IMR-90 (cell line): ENCODE results near the gene ZMYM4. TPM values are rescaled to one million over a fixed set of nuclear protein-coding genes. Genes with fewer than 3 reads are reported as not detected.

Experiments used
- ATAC-seq: fragments of 200-7000 bp; cut with Tn5 transposase; 2 replicates; pipeline ENCODE4 v1.9.1; 2020; ENCODE audit warnings: low read depth, mild to moderate bottlenecking, moderate library complexity
- Bru-seq: library from RNA; stranded (reverse); fragments of 400-500 nt; gene quantifications from one replicate; lab custom pipeline; 2021; lab: Mats Ljungman, UMichigan
- BruChase-seq, 2 experiments: library from RNA; stranded (reverse); fragments of 400-500 nt; gene quantifications; one replicate each; lab custom pipeline; 2021; lab: Mats Ljungman, UMichigan
- BruUV-seq: library from RNA; stranded (reverse); fragments of 400-500 nt; replicated peaks from 2 replicates; lab custom pipeline; 2021; lab: Mats Ljungman, UMichigan
- CTCF ChIA-PET: fragments of 300-600 bp; formaldehyde crosslinking; extraction: SDS; loops from one replicate; lab custom pipeline; 2021; ENCODE audit warnings: antibody characterized with exemption; lab: Yijun Ruan, JAX
- POLR2A ChIA-PET: fragments of 300-600 bp; sonication (Branson Sonifier 250); formaldehyde crosslinking; loops from one replicate; lab custom pipeline; 2022; ENCODE audit warnings: antibody characterized with exemption; ENCODE audit not compliant: unreplicated experiment; lab: Charles Lee
- DNase-seq: peaks from one replicate; pipeline ENCODE4 v3.0.0; 2013
- H2AFZ ChIP-seq: replicated peaks from 2 replicates; pipeline ENCODE3; 2013; ENCODE audit warnings: low read length, mild to moderate bottlenecking; ENCODE audit not compliant: poor library complexity
- H2AK5ac ChIP-seq: 2 replicates; pipeline ENCODE4 v1.6.1; 2013; ENCODE audit warnings: low read depth, low read length, inconsistent platforms
- H2AK9ac ChIP-seq: replicated peaks from 2 replicates; pipeline ENCODE3; 2013; ENCODE audit warnings: mild to moderate bottlenecking, low read depth, low read length, moderate library complexity; ENCODE audit not compliant: poor library complexity
- H2BK120ac ChIP-seq: 2 replicates; pipeline ENCODE4 v1.6.1; 2013; ENCODE audit warnings: low read depth, low read length, inconsistent platforms
- H2BK15ac ChIP-seq: 3 replicates; pipeline ENCODE4 v1.6.1; 2013; ENCODE audit warnings: low read depth, low read length, inconsistent platforms
- H2BK20ac ChIP-seq: 2 replicates; pipeline ENCODE4 v1.6.1; 2013; ENCODE audit warnings: low read depth, mild to moderate bottlenecking, inconsistent platforms, low read length, moderate library complexity
- H2BK5ac ChIP-seq: 2 replicates; pipeline ENCODE4 v1.6.1; 2013; ENCODE audit warnings: mild to moderate bottlenecking, low read depth, low read length, inconsistent platforms; ENCODE audit not compliant: poor library complexity, severe bottlenecking
- H3K14ac ChIP-seq: replicated peaks from 2 replicates; pipeline ENCODE4 v1.6.1; 2013; ENCODE audit warnings: low read depth, low read length, inconsistent platforms
- H3K18ac ChIP-seq: 2 replicates; pipeline ENCODE4 v1.6.1; 2013; ENCODE audit warnings: low read depth, low read length, control low read depth
- H3K23ac ChIP-seq: 2 replicates; pipeline ENCODE4 v1.6.1; 2013; ENCODE audit warnings: low read depth, low read length, inconsistent platforms
- H3K27ac ChIP-seq: 2 replicates; pipeline ENCODE4 v1.5.1; 2013; ENCODE audit warnings: mild to moderate bottlenecking, control low read depth, low read length; ENCODE audit not compliant: insufficient read depth
- H3K27me3 ChIP-seq: 2 replicates; pipeline ENCODE4 v1.6.1; 2013; ENCODE audit warnings: low read length; ENCODE audit not compliant: control insufficient read depth, insufficient read depth
- H3K36me3 ChIP-seq: 2 replicates; pipeline ENCODE4 v1.6.1; 2013; ENCODE audit warnings: low read length, mixed read lengths; ENCODE audit not compliant: control insufficient read depth, insufficient read depth
- H3K4ac ChIP-seq: 2 replicates; pipeline ENCODE4 v1.6.1; 2013; ENCODE audit warnings: low read depth, low read length, inconsistent platforms
- H3K4me1 ChIP-seq: 2 replicates; pipeline ENCODE4 v1.6.1; 2013; ENCODE audit warnings: low read length, mixed read lengths; ENCODE audit not compliant: control insufficient read depth, insufficient read depth
- H3K4me2 ChIP-seq: 2 replicates; pipeline ENCODE4 v1.6.1; 2013; ENCODE audit warnings: low read depth, mild to moderate bottlenecking, control low read depth, low read length, moderate library complexity
- H3K4me3 ChIP-seq: 2 replicates; pipeline ENCODE4 v1.5.1; 2013; ENCODE audit warnings: low read depth, mild to moderate bottlenecking, control low read depth, low read length, moderate library complexity; ENCODE audit not compliant: insufficient read depth
- H3K56ac ChIP-seq: 2 replicates; pipeline ENCODE4 v1.6.1; 2013; ENCODE audit warnings: low read length, inconsistent platforms; ENCODE audit not compliant: insufficient read depth; ENCODE audit errors: extremely low read depth
- H3K79me1 ChIP-seq, 2 experiments: 2 replicates each; pipeline ENCODE4 v1.6.1; 2013; ENCODE audit warnings: low read length in 2 of 2, inconsistent platforms in 1 of 2, low read depth in 1 of 2
- H3K9ac ChIP-seq: 2 replicates; pipeline ENCODE4 v1.6.1; 2013; ENCODE audit warnings: low read depth, low read length, control low read depth
- H3K9me1 ChIP-seq: 2 replicates; pipeline ENCODE4 v1.6.1; 2013; ENCODE audit warnings: low read length, inconsistent platforms; ENCODE audit not compliant: insufficient read depth
- H3K9me3 ChIP-seq: 2 replicates; pipeline ENCODE4 v1.6.1; 2013; ENCODE audit warnings: low read length; ENCODE audit not compliant: control insufficient read depth, insufficient read depth
- H4K20me1 ChIP-seq: 2 replicates; pipeline ENCODE4 v1.6.1; 2013; ENCODE audit warnings: low read length, inconsistent platforms; ENCODE audit not compliant: insufficient read depth
- H4K5ac ChIP-seq: 2 replicates; pipeline ENCODE4 v1.6.1; 2013; ENCODE audit warnings: mild to moderate bottlenecking, low read depth, low read length, control low read depth
- H4K8ac ChIP-seq, 2 experiments: 2 replicates each; pipeline ENCODE4 v1.6.1; 2013; ENCODE audit warnings: low read depth in 2 of 2, low read length in 2 of 2, control low read depth in 1 of 2, inconsistent platforms in 1 of 2
- H4K91ac ChIP-seq: 2 replicates; pipeline ENCODE4 v1.6.1; 2013; ENCODE audit warnings: low read depth, low read length, inconsistent platforms; ENCODE audit not compliant: insufficient read depth
- BHLHE40 ChIP-seq: fragments of 150-350 bp; IDR thresholded peaks from 2 replicates; pipeline ENCODE4 v1.6.1; 2016; ENCODE audit warnings: mild to moderate bottlenecking, low read depth, low read length
- CTCF ChIP-seq: conservative IDR thresholded peaks from 2 replicates; pipeline ENCODE4 v1.5.1; 2012; ENCODE audit warnings: mild to moderate bottlenecking, low read depth, low read length, improper control_type of control experiment
- FOS ChIP-seq: fragments of 150-350 bp; IDR thresholded peaks from 2 replicates; pipeline ENCODE4 v1.6.1; 2016; ENCODE audit warnings: low read depth, low read length
- MAFK ChIP-seq: IDR thresholded peaks from 2 replicates; pipeline ENCODE4 v1.6.1; 2012; ENCODE audit warnings: low read depth, low read length, improper control_type of control experiment
- MAZ ChIP-seq: IDR thresholded peaks from 2 replicates; pipeline ENCODE4 v1.6.1; 2012; ENCODE audit warnings: low read depth, mild to moderate bottlenecking, low read length, improper control_type of control experiment, moderate library complexity, borderline replicate concordance
- POLR2A ChIP-seq: IDR thresholded peaks from 2 replicates; pipeline ENCODE4 v1.6.1; 2012; ENCODE audit warnings: mild to moderate bottlenecking, low read depth, low read length
- SMC3 ChIP-seq: fragments of 150-350 bp; IDR thresholded peaks from 2 replicates; pipeline ENCODE4 v1.6.1; 2016; ENCODE audit warnings: low read depth, mild to moderate bottlenecking, antibody characterized with exemption, low read length, moderate library complexity
- WGBS, 2 experiments: methylation state at CpG; one replicate each; pipeline versions ENCODE4 v1.1.5 to v1.1.7; 2013; ENCODE audit warnings: missing lambda C conversion rate in 2 of 2; ENCODE audit not compliant: insufficient read length in 1 of 2; ENCODE audit errors: extremely low coverage in 2 of 2; 5-methylcytosine and 5-hydroxymethylcytosine counted together
- dilution Hi-C: fragments of 300-500 bp; cut with HindIII; formaldehyde crosslinking; loops from one replicate; pipeline ENCODE4 v1.14.3; 2018; ENCODE audit warnings: low sequenced_read_pairs; ENCODE audit not compliant: unreplicated experiment
- in situ Hi-C: fragments of 300-500 bp; cut with MboI; formaldehyde crosslinking; loops from 3 replicates; pipeline ENCODE4 v1.14.3; 2019; ENCODE audit warnings: low sequenced_read_pairs, inconsistent platforms, mixed read lengths
- intact Hi-C: fragments of 100-400 bp; cut with micrococcal nuclease; formaldehyde crosslinking; loops from 2 replicates; pipeline ENCODE4 v1.10.0; 2022
- long read RNA-seq: library from polyadenylated mRNA; unstranded; transcript quantifications from one replicate; pipeline ENCODE4 v2.0.0, GENCODE V29; 2021; ENCODE audit not compliant: unreplicated experiment
- polyA plus RNA-seq, 3 experiments: library from polyadenylated mRNA; depleted of rRNA; stranded (reverse); fragments of >200 nt; gene quantifications; 2 replicates each; pipeline ENCODE4 v1.2.3, GENCODE V29; 2012; ENCODE audit warnings: low replicate concordance in 1 of 3
- total RNA-seq: library from RNA; depleted of rRNA; stranded (reverse); fragments of >200 nt; gene quantifications from 2 replicates; pipeline ENCODE4 v1.2.3, GENCODE V29; 2012; rRNA removed

ZMYM4 gene
- total RNA-seq (53.8 and 56.9 TPM in 2 replicates), polyA plus RNA-seq (2012; rRNA removed) (11.2 and 14.7 TPM in 2 replicates), Bru-seq, nascent RNA (percentile 90 among the genes with signal in this experiment), BruChase-seq, experiment 1, labeled RNA remaining after a 6-hour chase (percentile 93 among the genes with signal in this experiment), BruChase-seq, experiment 2, labeled RNA remaining after a 2-hour chase (percentile 92 among the genes with signal in this experiment)
- polyA plus RNA-seq (2012; cell fraction: cytosol; rRNA removed), result 2.5 and 4.2 TPM in 2 replicates
- 2.4 and 27.3 TPM in 2 replicates for polyA plus RNA-seq (2012; cell fraction: nucleus; rRNA removed; ENCODE audit: low replicate concordance)
- long read RNA-seq, partial matches to known transcripts, result 21 of 29 reads
- long read RNA-seq, other reads (novel, unspliced or antisense), result 8 of 29 reads

GRCh38 chr1:35268282-35269200, at the start of gene ZMYM4:
ZMYM4 (plus strand) TSS chr1:35268709; CDS start chr1:35269047, 338 bp downstream.
- 0% methylated on average over 16 of the region's 65 CpGs; no CpG with 5 or more reads in 1 of the 2 experiments for WGBS, 2 experiments
- POLR2A ChIA-PET, result interaction anchor here (0.5 kb wide), 1 partner anchor 125 kb away, joined by 5 read pairs; no protein-coding TSS in a partner anchor
- H4K8ac ChIP-seq, result peak within 1 kb of the TSS; percentile 91 to 100
- intact Hi-C loops (no loop called here), in situ Hi-C loops (no loop called here), dilution Hi-C loops (no loop called here)
- peak within 1 kb of the TSS; percentile 84 for H3K4me3 ChIP-seq
- CTCF ChIA-PET, result no interaction called here
- peak within 1 kb of the TSS; percentile 83 for H4K91ac ChIP-seq
- H2AK5ac ChIP-seq, result peak within 1 kb of the TSS; percentile 68
- H4K5ac ChIP-seq, result peak within 1 kb of the TSS; percentile 99
- H4K20me1 ChIP-seq, result peaks cover 10% of the 10 kb centered on the region; the same call in 1 of the 2 replicates
- H3K9me1 ChIP-seq, result no peaks in the 10 kb centered on the region
- H2BK120ac ChIP-seq, result peak within 1 kb of the TSS; percentile 36
- no peak for TF ChIP-seq FOS
- peak; percentile 87; the same call in 1 of the 2 replicates for TF ChIP-seq MAZ
- TF ChIP-seq POLR2A, result peak; percentile 77
- TF ChIP-seq BHLHE40, result 0 out of 2 replicates have a peak, but pooled peaks have one; percentile 35
- no peak for TF ChIP-seq MAFK
- TF ChIP-seq SMC3, result no peak
- peak; percentile 8; the same call in 1 of the 2 replicates for TF ChIP-seq CTCF
- H2BK5ac ChIP-seq, result peak within 1 kb of the TSS; percentile 79
- peak; percentile 95 for ATAC-seq
- H3K56ac ChIP-seq, result peak within 1 kb of the TSS; percentile 81; the same call in 1 of the 2 replicates
- no peaks in the 10 kb centered on the region; the same call in none of the 2 replicates for H3K4me1 ChIP-seq
- DNase-seq, result peak; percentile 99
- H3K9ac ChIP-seq, result peak within 1 kb of the TSS; percentile 96
- peak within 1 kb of the TSS; percentile 87 for H3K4ac ChIP-seq
- peak within 1 kb of the TSS; percentile 85 for H3K18ac ChIP-seq
- H2BK15ac ChIP-seq, result peak within 1 kb of the TSS; percentile 63; the same call in 2 of the 3 replicates
- no TSS peak for BruUV-seq
- peak within 1 kb of the TSS; percentile 94 for H3K14ac ChIP-seq
- peaks cover 0 to 33% of the 10 kb centered on the region in 2 experiments; a peak in 2 of 4 replicates for H3K79me1 ChIP-seq
- peak within 1 kb of the TSS; percentile 11; the same call in 1 of the 2 replicates for H2BK20ac ChIP-seq
- H3K27me3 ChIP-seq, result no peaks in the 10 kb centered on the region
- peak within 1 kb of the TSS; percentile 88 for H3K27ac ChIP-seq
- H2AK9ac ChIP-seq, result peak within 1 kb of the TSS; percentile 93
- peak within 1 kb of the TSS; percentile 93 for H3K4me2 ChIP-seq
- H3K9me3 ChIP-seq, result no peaks in the 10 kb centered on the region
- peak within 1 kb of the TSS; percentile 91 for H3K23ac ChIP-seq
- peak within 1 kb of the TSS; percentile 92 for H2AFZ ChIP-seq
- H3K36me3 ChIP-seq, result no peaks in the 10 kb centered on the region
